GM12878 (cell line): ENCODE data around the gene EGF. TPM values are rescaled to one million over a fixed set of nuclear protein-coding genes. Genes with fewer than 3 reads are reported as not detected.

Experiments used
- BMI1 ChIP-seq: fragments of 450-650 bp; IDR thresholded peaks from 2 replicates; pipeline ENCODE4 v1.6.1; 2016; ENCODE audit warnings: mild to moderate bottlenecking, moderate library complexity, borderline replicate concordance
- E2F4 ChIP-seq: IDR thresholded peaks from 2 replicates; pipeline ENCODE4 v1.6.1; 2012; ENCODE audit warnings: low read depth, low read length, improper control_type of control experiment
- ETV6 ChIP-seq, 2 experiments: fragments of 450-650 bp in 1 of 2; IDR thresholded peaks in 1 of 2; conservative IDR thresholded peaks in 1 of 2; 2 replicates each; pipeline ENCODE4 v1.6.1; 2014; ENCODE audit warnings: antibody characterized with exemption in 1 of 2, borderline replicate concordance in 1 of 2, low read depth in 1 of 2, mild to moderate bottlenecking in 1 of 2, moderate library complexity in 1 of 2
- EZH2 ChIP-seq: IDR thresholded peaks from 2 replicates; pipeline ENCODE4 v1.6.1; 2012; ENCODE audit warnings: low read depth, mild to moderate bottlenecking, control low read depth, inconsistent platforms, low read length, borderline replicate concordance; ENCODE audit not compliant: control insufficient read depth
- KDM1A ChIP-seq: fragments of 200-600 bp; sonication (generic); IDR thresholded peaks from 2 replicates; pipeline ENCODE4 v1.6.1; 2016; ENCODE audit warnings: borderline replicate concordance
- NFYB ChIP-seq: IDR thresholded peaks from 2 replicates; pipeline ENCODE4 v1.6.1; 2011; ENCODE audit warnings: low read depth, mild to moderate bottlenecking, low read length, improper control_type of control experiment, moderate library complexity; ENCODE audit not compliant: insufficient read depth
- PAX5 ChIP-seq: IDR thresholded peaks from 2 replicates; pipeline ENCODE4 v1.6.1; 2011; ENCODE audit warnings: low read depth, low read length, borderline replicate concordance
- PAX8 ChIP-seq: fragments of 450-650 bp; IDR thresholded peaks from 2 replicates; pipeline ENCODE4 v1.6.1; 2017; ENCODE audit warnings: mild to moderate bottlenecking, moderate library complexity
- TAF1 ChIP-seq: IDR thresholded peaks from 2 replicates; pipeline ENCODE4 v1.6.1; 2011; ENCODE audit warnings: mild to moderate bottlenecking, low read depth, low read length, borderline replicate concordance
- ZNF592 ChIP-seq: fragments of 450-650 bp; IDR thresholded peaks from 2 replicates; pipeline ENCODE4 v1.6.1; 2017; ENCODE audit warnings: mild to moderate bottlenecking, moderate library complexity
- polyA plus RNA-seq, 11 experiments: library from polyadenylated mRNA; depleted of rRNA in 4 of 11; unstranded in 6 of 11; stranded (reverse) in 5 of 11; fragments of >200 nt; fragmentation: Nextera tagmentation in 4 of 11; fragmentation: Illumina TruSeq in 1 of 11; extraction: Ambion mirVana in 4 of 11; extraction: Trizol in 1 of 11; gene quantifications; 1 replicate in 1 of 11; 2 replicates in 10 of 11; pipeline versions ENCODE4 v1.2.1 to v1.2.3, GENCODE V29; 2011 to 2016; ENCODE audit warnings: inconsistent platforms in 2 of 11, missing spikeins in 2 of 11, low read depth in 1 of 11
- total RNA-seq, 4 experiments: library from RNA; depleted of rRNA in 3 of 4; stranded (reverse); fragments of >200 nt in 3 of 4; fragmentation: Illumina TruSeq in 1 of 4; extraction: Trizol in 1 of 4; gene quantifications; 2 replicates each; pipeline versions ENCODE4 v1.2.1 to v1.2.3, GENCODE V29; 2013 to 2021

Gene EGF
- total and polyA plus RNA-seq, 10 of the 15 experiments (the other 5 are each of a cell fraction or from before 2014, with no cell fraction given), result 0.02 to 0.90 (median 0.19) TPM; not detected in 4

GRCh38 chr4:110007217-110007616, 94.5 kb downstream of the EGF start (continued):
- TF ChIP-seq ETV6 (conservative IDR thresholded peaks at IDR 0.05 in 1 of 2, IDR thresholded peaks at IDR 0.05 in 1 of 2; ENCODE audit: borderline replicate concordance in 1 of 2, low read depth in 1 of 2) (no peak), E2F4 (no peak), EZH2 (no peak), KDM1A (no peak), PAX8 (no peak), BMI1 (no peak), PAX5 (no peak), TAF1 (no peak), NFYB (no peak), ZNF592 (no peak)
